Measurements from ENCODE around the gene KDM4C. TPM values are rescaled to one million over a fixed set of nuclear protein-coding genes. Genes with fewer than 3 reads are reported as not detected.

KDM4C gene
- total and polyA plus RNA-seq, 2 of the 13 experiments (the other 11 are each of a cell fraction or from before 2014, with no cell fraction given), result 19.4 to 23.6 TPM

GRCh38 chr9:6986141-6986815, 228.5 kb downstream of the KDM4C start:
- DNase-seq (ENCODE audit: low spot score) (peak; percentile 57), FAIRE-seq (no peak), ATAC-seq (peak; percentile 90)
- no peaks in the 10 kb centered on the region for H3K27me3 ChIP-seq (ENCODE audit: control insufficient read depth in 1 of 2, insufficient read depth in 2 of 2, low read length in 2 of 2)
- intact Hi-C loops (cut with micrococcal nuclease; ENCODE audit: unreplicated experiment) (loop anchor here (2.0 kb wide), 1 partner anchor 31 kb away; no protein-coding TSS in a partner anchor), in situ Hi-C loops (cut with HindIII; ENCODE audit: extremely low pct_ligation_motif_present, low pct_unique_long_range_greater_than_20kb) (no loop called here)
- ChIA-PET POLR2A (no interaction called here), CTCF (ENCODE audit: low intra/inter-chr PET ratio, low total read pairs) (no interaction called here)
- H3K4me3 ChIP-seq (replicated peaks in 1 of 3; ENCODE audit: insufficient read depth in 1 of 3, low read depth in 2 of 3, low read length in 3 of 3), result no peak overlapping the region
- peaks cover 9 to 60% of the 10 kb centered on the region in 2 experiments for H3K36me3 ChIP-seq (replicated peaks in 1 of 2; ENCODE audit: control insufficient read depth in 1 of 2, insufficient read depth in 2 of 2, low read length in 2 of 2)
- H3K9ac ChIP-seq (ENCODE audit: insufficient read depth, low read depth, low read length), result no peak overlapping the region
- H3K4me1 ChIP-seq (ENCODE audit: insufficient read depth, low read length), result peaks cover 9% of the 10 kb centered on the region
- no peaks in the 10 kb centered on the region for H4K20me1 ChIP-seq (ENCODE audit: insufficient read depth, low read length)
- 53% methylated on average over 5 of the region's 5 CpGs for WGBS (ENCODE audit: low lambda C conversion rate)
- no peaks in the 10 kb centered on the region for H3K9me3 ChIP-seq (ENCODE audit: low read length)
- H2AFZ ChIP-seq (ENCODE audit: low read length), result no peak overlapping the region
- no peaks in the 10 kb centered on the region for H3K79me2 ChIP-seq (ENCODE audit: insufficient read depth, low read length)
- no TSS peak for BruUV-seq (replicated peaks)
- H3K27ac ChIP-seq (ENCODE audit: extremely low read length, insufficient read depth, low read length), result no peak overlapping the region
- no peak overlapping the region for H3K4me2 ChIP-seq (ENCODE audit: low read depth, low read length)
- TF ChIP-seq TRAFD1 (CRISPR knock-in tag; IDR thresholded peaks at IDR 0.05; ENCODE audit: borderline replicate concordance), result no peak
- no peak for TF ChIP-seq NFE2 (CRISPR knock-in tag; IDR thresholded peaks at IDR 0.05)
- peak; percentile 70; the same call in 1 of the 2 replicates for TF ChIP-seq GZF1 (CRISPR knock-in tag; IDR thresholded peaks at IDR 0.05)
- no peak for TF ChIP-seq ZNF17 (CRISPR knock-in tag; IDR thresholded peaks at IDR 0.05)
- no peak for TF ChIP-seq ZNF124 (CRISPR knock-in tag; IDR thresholded peaks at IDR 0.05)
- TF ChIP-seq LBX2 (CRISPR knock-in tag; IDR thresholded peaks at IDR 0.05; ENCODE audit: borderline replicate concordance), result no peak
- TF ChIP-seq SKI (IDR thresholded peaks at IDR 0.05; ENCODE audit: partially characterized antibody), result peak; percentile 78
- no peak for TF ChIP-seq ZNF891 (CRISPR knock-in tag; IDR thresholded peaks at IDR 0.05)
- TF ChIP-seq MLXIP (CRISPR knock-in tag; IDR thresholded peaks at IDR 0.05; ENCODE audit: borderline replicate concordance), result no peak
- TF ChIP-seq ZNF281 (CRISPR knock-in tag; IDR thresholded peaks at IDR 0.05; ENCODE audit: borderline replicate concordance), result no peak
- TF ChIP-seq RBM22 (optimal IDR thresholded peaks at IDR 0.05; ENCODE audit: low read length), result peak; percentile 55
- no peak for TF ChIP-seq PHB2 (IDR thresholded peaks at IDR 0.05; ENCODE audit: partially characterized antibody)
- TF ChIP-seq ZNF761 (CRISPR knock-in tag; conservative IDR thresholded peaks at IDR 0.05), result no peak
- peak; percentile 80 for TF ChIP-seq CEBPB (IDR thresholded peaks at IDR 0.05; ENCODE audit: borderline replicate concordance, low read depth, low read length)
- peak; percentile 11; the same call in 1 of the 2 replicates for TF ChIP-seq ZNF644 (CRISPR knock-in tag; IDR thresholded peaks at IDR 0.05; ENCODE audit: low read depth)
- TF ChIP-seq CEBPG (CRISPR knock-in tag; IDR thresholded peaks at IDR 0.05), result peak; percentile 47; the same call in 1 of the 2 replicates
